ENCODE results near the gene GABRR2. TPM values are rescaled to one million over a fixed set of nuclear protein-coding genes. Genes with fewer than 3 reads are reported as not detected.
"Not testable (repeated sequence)": the region's sequence is repeated elsewhere in the genome, so short reads cannot be mapped to it uniquely, and the experiment has no call there.

Gene GABRR2
- polyA plus RNA-seq, 10 donors, result 0.41 to 3.2 (median 1.4) TPM

DNA sequence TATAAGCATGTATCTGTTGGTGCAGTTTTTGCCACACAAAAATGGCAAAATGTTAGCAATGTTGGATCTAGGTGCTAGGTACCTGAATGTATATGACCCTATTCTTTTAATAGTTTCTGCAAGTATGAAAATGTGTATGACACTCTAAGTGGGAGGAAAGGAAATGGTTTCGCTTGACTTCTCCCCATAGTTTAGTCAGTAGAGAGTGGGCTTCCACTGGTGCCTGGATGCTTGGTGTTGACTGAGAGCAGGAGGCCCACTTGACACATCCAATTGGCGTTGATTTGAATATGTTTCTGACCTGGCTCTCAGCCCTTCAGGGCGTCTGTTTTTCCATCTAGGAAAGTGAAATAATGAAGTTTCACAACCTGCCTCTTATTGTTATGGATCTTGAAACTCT, 56.2 kb downstream of the GABRR2 start:
- DNase-seq, result no peak

DNA sequence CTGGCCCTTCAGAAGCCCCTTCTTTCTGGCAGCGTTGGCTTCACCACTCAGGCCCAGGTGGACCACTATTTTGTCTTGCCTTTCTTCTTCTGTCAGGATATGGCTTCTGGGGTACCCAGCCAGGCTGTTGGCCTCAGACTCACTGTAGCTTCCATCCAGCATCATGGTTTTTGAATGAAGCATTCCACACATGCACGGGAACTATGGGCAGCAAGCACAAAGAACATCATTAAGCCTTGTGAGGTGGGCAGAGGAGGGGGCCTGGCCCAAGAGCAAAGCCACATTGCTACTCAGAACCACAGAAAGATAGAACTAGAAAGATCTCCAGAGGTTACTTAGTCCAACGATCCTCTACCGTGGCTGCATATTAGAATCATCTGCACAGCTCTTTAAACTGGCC, 57.3 kb downstream of the GABRR2 start:
- no peak for DNase-seq

DNA sequence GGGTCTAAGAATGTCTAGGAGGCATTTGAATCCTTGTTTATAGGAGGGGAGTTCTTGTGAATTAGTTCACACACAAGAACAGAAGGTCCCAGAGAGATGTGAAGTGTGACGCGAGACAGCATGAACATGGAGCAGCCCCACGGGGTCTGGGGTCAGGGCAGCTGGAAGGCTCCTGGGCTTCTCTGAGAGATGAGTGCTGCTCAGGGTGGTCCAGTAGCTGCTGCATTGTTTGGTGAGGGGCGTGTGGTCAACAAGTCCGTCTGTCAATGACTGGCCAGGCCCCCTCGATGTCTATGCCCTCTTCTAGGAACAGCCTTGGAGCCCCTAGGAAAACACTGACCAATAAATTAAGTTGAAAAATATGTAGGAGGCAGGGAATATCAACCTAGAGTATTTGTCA, 57.8 kb downstream of the GABRR2 start:
- DNase-seq, result no peak

DNA sequence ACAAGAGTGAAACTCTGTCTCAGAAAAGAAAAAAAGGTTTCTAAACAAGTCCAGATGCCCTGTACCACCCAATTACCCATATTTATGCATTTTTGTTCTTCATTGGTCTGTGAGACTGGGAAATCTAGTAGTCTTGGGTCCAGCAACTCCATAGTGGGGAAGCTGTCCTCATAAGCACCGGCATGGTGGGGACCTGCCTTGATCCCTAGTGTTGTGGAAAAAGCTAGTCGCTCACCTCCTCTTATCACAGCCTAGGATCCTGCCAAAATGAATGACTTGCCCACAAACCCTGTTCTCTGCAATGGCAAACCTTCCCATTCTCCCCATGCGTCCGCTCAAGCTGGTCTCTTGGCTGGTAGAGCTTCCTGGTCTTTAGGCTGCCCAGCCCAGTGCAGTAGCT, 59.7 kb downstream of the GABRR2 start:
- no peak for DNase-seq

DNA sequence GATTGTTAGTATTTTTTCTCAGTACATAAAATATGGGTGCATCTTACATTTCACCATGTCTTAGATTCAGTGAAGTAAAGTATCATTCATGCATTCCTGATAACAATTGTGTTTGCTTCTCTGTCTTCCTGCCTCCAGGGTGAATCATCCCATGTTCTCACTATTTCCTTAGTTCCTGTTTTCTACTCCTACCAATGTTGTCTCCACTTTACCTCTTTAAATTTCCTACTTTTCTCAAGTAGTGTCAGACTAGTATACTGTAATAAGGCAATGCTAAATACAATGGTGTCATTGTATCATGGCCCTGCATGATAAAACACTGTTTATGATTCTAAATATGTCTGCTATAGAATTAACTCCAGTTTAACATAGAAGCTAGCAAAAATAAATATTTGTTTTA, 60.5 kb downstream of the GABRR2 start:
- no peak for DNase-seq

DNA sequence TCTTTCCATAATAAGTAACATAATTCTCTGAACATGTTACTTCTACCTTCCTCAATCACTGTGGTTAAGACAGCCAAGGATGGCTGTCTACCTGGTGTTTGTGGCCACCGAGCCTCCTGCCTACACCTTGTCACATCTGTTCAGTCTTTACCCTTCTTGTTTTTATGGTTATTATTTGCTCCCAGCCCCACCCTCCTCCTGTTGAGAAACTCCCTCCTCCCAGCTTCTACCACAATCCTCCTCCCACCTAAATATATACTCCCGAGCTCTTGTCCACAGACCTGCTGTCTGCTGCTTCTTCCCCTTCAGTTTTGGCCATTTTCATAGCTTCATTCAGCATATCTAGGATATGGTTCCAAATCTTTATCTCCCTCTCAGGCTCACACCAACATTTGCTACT, 62.2 kb downstream of the GABRR2 start:
- DNase-seq, result no peak

DNA sequence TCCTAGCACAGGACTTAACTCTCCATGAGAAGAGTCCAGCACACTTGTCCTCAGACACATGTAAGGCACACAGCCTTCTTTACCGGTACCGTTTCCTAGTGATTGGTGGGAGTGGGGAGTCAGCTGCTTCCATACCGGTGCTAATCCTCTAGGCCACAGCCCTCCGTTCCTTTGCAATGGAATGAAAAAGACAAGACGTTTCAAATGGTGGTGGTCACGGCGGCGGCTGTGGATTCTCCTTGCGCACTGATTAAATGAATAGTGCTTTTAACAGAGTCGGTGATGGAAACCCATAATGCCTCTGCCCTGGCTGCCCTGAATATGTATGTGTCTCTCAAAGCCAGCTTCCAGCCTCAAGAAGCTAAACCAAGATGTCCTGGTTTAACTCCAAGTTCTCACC, 63.1 kb downstream of the GABRR2 start:
- DNase-seq, result no peak

DNA sequence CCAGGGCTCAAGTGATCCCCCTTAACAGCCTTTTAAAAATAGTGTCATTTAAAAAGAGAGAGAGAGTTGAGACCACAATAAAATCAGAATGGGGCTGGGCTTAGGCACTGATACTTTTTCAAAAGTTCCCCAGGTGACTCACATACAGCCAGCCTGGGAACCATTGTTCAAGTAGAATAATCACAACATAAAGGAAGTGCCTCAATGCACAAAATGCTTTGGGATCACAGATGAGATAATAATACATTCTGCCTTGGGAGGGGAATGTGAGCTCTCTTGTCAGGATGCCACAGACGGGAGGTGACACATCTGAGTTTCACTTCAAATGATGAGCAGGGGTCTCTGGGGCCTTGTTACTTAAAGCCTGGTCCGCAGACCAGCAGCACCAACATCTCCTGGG, 63.9 kb downstream of the GABRR2 start:
- DNase-seq, result no peak

DNA sequence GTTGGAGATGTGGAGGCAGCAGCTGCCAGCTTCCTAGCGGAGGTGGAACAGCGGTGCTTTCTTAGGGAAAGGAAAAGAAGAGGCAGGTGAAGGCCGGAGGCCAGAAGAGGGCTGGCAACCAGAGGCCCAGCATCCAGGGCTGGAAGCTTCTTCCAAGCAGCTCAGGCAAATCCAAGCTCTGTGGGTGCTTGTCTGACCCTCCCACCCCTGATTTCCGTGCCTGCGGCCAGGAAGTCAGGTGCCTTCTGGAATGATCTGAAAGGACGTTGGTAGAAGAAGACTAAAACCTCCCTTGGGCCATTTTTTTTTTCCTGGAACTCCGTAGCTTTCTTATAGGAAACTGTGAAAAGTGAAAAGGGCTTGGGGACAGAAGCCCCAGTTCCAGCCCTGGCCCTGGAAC, 64.9 kb downstream of the GABRR2 start:
- no peak for DNase-seq

DNA sequence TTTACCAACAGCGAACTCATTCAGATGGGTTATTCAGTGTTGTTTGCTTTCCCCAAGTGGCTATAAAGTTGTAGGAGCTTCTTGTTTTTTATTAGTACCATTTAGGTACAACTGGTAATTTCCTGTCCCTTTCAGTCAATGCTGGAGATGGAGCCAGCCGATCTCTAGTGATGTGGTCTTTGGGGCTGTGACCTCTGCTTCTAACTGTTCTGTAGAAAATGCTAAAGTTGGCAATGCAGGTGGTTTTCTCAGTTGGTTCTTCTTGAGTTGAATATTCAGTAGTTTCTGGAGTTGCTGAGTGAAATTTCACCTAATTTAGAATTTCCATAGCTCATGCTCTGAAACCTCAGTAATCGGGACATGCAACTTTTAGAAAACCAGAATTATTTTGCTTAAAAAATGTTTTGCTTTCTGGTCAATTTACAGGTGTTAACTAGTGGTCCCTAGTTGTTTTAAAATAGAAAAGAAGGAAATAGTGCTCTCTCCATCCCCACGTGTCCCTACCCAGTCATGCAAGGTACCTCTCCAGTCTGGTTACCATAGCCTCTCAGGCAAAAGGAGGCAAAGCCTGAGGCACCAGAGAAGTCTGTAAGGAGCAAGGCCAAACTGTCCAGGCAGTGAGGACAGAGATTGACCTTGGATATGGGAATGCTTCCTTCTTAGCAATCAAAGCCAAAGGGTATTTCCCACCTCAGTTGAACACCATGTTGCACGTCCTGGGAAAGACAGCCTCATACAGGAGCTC, 70.7 kb downstream of the GABRR2 start:
- DNase-seq, result no peak

DNA sequence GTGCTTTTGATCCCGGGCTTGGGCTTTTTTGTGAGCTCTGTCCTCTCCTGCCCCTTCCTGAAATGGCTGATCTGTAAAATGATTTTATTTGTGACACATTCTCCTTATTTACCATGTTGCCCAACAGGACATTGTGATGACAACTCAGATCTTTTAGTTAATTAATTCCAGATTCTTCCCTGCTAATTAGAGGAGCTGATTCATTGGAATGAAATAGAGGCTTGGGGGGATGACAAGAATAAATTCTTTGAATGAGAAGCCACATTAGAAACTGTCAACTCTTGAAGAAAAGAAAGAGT, 71.8 kb downstream of the GABRR2 start:
- DNase-seq, result no peak

DNA sequence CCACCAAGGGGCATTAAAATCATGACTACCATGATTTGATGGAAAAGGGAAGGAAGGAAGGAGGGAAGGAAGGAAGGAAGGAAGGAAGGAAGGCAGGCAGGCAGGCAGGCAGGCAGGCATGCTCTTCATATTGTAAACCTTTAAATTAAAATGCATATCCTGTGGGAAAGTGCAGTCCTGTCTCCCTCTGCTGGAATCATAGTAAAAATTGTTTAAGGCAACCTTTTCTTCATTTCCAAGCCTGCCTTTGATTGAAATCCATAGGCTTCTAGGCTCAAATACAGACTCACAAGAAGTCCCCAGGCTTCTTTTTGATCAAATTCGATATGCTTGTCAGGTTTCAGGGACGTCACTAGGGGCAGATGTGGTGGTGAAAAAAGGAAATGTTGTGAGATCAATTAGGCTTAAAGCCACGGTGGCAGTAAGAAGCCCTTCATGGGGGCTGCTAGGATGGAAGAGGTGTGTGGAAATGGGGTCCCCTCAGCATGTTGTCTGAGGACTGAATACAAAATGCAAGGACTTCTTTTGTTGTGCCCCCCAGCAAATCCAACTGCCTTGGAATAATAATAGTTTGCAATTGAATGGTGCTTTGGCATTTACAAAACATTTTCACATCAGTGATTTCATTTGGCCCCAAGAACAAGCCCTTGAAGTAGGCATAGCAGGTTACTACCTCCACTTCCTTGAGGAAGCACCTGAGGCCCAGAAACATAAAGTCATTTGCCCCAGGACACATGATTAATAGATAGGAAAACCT, 72.3 kb downstream of the GABRR2 start:
- DNase-seq, result peak; percentile 57 to 76 (median 59)

DNA sequence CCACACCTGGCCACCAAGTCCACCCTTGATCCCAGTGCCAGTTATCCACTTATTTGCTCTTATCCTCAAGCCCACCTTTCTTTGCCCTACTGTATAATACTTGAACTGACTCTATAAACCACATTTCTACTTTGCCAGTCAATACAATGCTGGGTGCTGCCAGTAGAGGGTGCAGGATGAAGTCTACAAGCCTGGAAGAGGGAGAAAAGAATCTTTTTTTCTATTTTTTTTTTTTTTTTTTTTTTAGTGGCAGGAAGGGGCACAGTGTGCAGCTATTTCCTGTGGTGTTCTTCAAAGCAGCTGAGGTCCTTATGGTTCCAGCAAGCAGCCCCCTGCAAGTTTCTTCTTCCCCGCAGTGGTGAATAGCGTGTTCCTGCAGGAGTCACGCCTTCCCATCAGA, 75.8 kb downstream of the GABRR2 start:
- DNase-seq, result no peak

DNA sequence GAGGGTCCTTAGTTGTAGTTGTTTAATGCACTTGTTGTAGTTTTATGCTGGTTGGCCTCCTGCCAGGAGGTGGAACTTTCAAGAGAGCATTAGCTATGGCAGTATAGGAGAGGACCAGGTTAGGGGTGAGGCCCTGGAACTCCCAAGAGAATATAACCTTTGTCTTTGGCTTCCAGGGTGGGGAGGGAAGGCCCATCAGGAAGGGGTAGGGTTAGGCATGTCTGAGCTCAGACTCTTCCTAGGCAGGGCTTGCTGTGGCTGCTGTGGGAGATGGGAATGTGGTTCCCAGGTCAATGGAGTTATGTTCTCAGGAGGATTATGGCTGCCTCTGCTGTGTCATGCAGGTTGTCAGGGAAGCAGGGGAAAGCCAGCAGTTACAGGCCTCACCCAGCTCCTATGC, 77.9 kb downstream of the GABRR2 start:
- DNase-seq, result no peak

DNA sequence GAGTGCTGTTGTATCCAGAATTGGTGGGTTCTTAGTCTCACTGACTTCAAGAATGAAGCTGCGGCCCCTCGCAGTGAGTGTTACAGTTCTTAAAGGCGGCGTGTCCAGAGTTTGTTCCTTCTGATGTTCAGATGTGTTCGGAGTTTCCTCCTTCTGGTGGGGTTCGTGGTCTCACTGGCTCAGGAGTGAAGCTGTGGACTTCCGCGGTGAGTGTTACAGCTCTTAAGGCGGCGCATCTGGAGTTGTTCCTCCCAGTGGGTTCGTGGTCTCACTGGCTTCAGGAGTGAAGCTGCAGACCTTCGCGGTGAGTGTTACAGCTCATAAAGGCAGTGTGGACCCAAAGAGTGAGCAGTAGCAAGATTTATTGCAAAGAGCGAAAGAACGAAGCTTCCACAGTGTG, 81.5 kb downstream of the GABRR2 start:
- DNase-seq, result not testable (repeated sequence)

DNA sequence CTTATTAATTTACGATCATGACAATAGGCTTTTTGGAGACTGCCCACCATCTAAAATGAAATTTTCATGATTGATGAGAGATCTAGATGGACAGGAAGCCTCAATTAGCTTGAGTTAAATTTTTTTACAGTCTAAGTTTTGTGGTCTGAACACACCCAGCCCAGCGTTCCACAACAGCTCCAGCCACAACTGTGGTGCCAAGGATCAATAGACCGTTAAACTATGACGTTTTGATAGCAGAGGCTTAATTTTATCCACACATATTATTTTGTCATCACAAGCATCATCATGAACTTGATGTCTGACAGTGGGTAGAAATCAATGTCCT, 92.4 kb downstream of the GABRR2 start:
- DNase-seq, result no peak

DNA sequence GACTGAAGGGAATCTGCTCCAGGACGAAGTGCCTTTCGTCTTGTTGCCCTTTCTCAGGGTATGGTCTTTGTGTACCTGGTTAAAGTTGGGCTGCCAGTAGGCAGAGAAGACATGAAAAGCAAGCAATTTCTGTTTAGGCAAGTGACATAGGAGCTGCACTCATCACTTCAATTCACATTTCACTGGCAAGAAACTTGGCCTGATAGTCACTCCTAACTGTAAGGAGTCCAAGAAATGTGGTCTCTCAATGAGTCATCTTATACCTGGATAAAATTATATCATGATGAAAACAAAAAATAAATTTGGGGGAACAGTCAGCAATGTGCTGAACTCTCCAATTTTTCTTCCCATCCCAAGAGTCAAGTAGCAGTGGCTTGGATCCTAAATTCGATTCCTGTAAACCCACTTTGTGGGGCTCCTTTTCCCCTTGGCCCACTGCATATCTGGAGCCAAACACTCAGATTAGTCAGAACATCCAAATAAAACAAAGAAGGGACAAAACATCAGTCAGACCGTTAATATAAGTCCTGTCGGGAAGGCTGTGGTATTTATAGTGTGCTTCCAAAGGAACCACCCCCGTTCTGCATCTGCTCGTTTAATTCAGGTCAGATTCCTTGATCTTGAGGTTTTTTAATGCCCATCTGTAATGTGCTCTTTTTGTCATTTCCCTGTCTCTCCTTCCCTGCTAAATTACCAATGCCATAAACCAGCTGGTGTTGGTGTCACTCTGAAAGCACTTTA, 93.0 kb downstream of the GABRR2 start:
- peak in 1 of 3 donors; percentile 17 for DNase-seq

DNA sequence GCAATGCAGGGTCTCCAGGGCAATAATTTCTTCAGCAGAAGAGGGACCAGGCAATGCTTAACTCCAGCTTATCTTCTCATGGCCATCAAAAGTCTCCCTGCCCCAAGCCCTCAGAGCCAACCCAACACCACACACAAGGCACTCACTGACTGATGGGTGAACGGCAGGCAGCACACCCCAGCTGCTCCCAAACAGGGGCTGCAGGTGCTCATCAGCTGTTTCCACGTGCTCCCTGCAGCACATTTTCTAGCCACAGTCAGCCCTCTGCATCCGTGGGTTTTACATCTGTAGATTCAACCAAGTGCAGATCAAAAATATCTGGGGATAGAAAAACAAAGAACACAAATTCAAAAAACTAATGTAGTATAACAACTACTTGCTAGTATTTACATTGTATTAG, 94.0 kb downstream of the GABRR2 start:
- DNase-seq, result no peak

DNA sequence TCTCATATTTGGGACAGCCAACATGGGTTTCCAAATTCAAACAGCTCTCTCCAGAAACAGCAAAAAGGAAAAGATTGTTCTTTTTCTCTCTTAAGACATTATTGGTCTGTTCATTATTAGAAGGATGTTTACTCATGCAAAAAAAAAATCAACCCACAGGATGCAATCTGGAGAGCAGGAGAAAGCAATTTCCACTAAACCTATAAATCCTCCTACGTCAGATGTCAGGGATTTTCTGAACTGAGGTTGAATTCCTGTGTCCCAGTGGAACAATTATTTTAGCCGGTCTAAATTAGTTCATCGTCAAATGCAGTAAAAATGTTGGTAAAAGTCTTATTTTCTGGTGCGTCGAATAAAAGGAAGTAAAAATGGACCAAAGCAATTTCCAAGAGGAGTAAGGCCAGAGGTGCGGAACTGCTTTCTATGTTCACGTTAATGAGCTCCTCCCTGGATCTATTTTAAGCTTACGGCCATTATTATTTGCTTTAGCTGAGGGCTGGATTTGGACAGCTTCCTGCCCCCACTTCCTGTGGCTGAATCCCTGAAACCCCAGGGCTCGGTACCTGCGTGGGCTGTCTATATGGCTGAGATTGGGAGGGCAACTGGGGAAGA, 97.7 kb downstream of the GABRR2 start, which contains the start of gene GABRR1:
GABRR1 (minus strand) TSS at position 60 of the 612 bp plus-strand sequence; CDS start at position 24, 36 bp downstream.
- peak in 1 of 3 donors; percentile 33 for DNase-seq

DNA sequence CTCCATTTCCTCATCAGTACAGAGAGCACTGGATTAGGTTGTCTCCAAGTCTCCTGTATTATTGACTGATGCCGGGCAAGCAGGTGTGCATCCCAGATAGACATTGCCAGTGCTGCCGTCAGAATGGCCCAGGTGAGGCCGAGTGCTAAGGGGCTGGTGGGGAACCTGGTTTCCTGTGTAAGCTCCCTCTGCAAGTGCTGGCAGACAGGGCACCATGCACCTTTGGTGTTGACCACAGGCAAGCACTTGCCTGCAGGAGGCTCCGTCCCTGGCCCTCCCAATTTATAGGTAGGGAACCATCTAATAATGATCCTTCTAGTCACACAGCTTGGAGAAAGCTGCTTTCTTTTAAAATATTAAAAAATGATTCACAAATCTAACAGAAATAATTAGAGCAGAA, 98.7 kb downstream of the GABRR2 start:
- no peak for DNase-seq

DNA sequence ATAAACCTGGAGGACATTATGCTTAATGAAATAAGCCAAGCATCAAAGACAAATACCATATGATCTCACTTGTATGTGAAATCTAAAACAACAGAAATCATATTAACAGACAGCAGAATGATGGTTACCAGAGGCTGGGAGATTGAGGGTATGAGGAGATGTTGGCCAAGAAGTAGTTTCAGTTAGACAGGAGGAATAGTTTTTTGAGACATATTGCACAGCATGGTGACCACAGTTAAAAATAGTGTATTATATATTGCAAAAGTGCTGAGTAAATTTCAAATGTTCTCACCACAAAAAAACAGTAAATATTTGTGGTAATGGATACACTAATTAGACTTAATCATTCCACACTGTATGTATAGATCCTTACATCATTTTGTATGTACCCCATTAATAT, 99.7 kb downstream of the GABRR2 start:
- no peak for DNase-seq

DNA sequence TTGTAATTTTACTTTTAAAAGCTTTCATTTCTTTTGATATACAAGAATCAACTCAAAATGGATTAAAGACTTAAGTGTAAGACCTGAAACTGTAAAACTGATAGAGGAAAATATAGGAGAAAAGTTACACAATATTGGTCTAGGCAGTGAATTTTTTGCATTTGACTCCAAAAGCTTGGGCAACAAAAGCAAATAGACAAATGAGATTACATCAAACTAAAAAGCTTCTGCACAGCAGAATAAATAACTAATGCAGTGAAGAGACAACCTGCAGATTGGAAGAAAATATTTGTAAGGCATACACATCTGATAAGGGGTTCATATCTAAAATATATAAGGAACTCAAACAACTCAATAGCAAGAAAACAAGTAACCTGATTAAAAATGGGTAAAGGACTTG, 100.9 kb downstream of the GABRR2 start:
- no peak for DNase-seq

DNA sequence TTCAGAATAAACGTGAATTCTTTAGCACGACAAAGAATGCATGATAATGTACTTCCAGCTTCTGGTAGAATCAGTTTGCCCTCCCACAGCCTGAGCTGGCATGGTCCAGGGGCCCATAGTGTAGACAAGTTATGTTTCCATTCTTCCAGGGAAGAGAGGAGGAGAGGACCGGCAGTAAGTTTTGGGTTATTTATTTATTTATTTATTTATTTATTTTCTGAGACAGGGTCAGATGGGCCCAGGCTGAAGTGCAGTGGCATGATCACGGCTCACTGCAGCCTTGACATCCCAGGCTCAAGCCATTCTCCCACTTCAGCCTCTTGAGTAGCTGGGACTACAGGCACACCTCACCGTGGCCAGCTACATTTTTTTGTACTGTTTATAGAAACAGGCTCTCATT, 102.6 kb downstream of the GABRR2 start:
- no peak for DNase-seq
